ENCODE results near the gene TPBGL. TPM values are rescaled to one million over a fixed set of nuclear protein-coding genes. Genes with fewer than 3 reads are reported as not detected.

TPBGL gene
- total RNA-seq, 4 donors from 2014 or later, result 0.36 to 0.40 TPM; not detected in 2

DNA sequence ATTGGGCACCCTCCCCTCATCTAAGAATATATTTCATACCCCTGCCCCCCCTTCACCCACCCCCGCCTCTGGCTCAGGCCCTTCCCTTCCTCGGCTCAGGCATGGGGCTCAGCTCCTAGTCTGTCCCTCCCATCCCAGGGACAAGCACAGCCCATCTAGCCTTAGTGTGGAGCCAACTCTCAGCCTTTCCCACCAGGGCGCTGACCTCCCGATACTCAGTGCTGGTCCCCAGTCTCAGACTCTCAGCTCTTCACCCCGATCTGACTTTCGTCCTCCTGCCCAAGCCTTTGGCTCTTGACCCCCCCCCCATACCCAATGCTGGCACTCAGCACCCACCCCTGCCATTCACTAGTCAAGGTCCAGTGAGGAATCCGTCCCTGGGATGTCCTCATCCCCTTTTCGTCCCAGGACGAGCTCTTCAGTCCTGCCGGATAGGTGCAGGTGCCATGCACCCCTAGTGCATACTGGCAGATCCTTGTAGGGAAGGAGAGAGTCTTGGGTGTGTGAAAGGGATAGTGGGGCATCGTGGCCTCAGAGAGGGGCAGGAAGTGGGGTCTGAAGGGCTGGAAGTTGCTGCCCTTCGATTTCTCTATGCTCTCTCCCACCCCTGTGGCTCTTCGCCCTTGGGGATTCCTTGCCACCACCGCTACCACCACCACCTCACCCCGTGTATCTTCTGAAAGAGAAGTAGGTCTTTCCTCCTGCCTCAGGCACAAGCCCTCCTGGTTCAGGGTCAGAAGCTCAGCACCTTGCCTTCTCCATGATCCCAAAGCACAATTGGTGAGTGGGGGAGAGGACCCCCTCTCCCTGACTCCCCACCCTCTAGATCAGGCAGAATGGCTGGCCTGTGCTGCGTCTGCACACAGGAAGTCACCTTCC lies 2.4 kb downstream of the TPBGL start:
- H3K27ac ChIP-seq, result no peak overlapping the region
- peaks cover 40% of the 10 kb centered on the region for H3K27me3 ChIP-seq
- H3K4me3 ChIP-seq, result no peak overlapping the region
- peaks cover 23% of the 10 kb centered on the region for H3K4me1 ChIP-seq
- no peaks in the 10 kb centered on the region for H3K9me3 ChIP-seq
- peak; percentile 45 to 59 for DNase-seq (ENCODE audit: low spot score in 2 of 2)
- H3K36me3 ChIP-seq, result no peaks in the 10 kb centered on the region
- no peak for TF ChIP-seq EP300 (IDR thresholded peaks at IDR 0.05)
- TF ChIP-seq, protein P1, sequence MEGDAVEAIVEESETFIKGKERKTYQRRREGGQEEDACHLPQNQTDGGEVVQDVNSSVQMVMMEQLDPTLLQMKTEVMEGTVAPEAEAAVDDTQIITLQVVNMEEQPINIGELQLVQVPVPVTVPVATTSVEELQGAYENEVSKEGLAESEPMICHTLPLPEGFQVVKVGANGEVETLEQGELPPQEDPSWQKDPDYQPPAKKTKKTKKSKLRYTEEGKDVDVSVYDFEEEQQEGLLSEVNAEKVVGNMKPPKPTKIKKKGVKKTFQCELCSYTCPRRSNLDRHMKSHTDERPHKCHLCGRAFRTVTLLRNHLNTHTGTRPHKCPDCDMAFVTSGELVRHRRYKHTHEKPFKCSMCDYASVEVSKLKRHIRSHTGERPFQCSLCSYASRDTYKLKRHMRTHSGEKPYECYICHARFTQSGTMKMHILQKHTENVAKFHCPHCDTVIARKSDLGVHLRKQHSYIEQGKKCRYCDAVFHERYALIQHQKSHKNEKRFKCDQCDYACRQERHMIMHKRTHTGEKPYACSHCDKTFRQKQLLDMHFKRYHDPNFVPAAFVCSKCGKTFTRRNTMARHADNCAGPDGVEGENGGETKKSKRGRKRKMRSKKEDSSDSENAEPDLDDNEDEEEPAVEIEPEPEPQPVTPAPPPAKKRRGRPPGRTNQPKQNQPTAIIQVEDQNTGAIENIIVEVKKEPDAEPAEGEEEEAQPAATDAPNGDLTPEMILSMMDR (IDR thresholded peaks at IDR 0.05), result no peak
- TF ChIP-seq POLR2A (IDR thresholded peaks at IDR 0.05), result no peak
- TF ChIP-seq POLR2AphosphoS5 (IDR thresholded peaks at IDR 0.05), result no peak
- 89% methylated on average over 16 of the region's 16 CpGs for WGBS

DNA sequence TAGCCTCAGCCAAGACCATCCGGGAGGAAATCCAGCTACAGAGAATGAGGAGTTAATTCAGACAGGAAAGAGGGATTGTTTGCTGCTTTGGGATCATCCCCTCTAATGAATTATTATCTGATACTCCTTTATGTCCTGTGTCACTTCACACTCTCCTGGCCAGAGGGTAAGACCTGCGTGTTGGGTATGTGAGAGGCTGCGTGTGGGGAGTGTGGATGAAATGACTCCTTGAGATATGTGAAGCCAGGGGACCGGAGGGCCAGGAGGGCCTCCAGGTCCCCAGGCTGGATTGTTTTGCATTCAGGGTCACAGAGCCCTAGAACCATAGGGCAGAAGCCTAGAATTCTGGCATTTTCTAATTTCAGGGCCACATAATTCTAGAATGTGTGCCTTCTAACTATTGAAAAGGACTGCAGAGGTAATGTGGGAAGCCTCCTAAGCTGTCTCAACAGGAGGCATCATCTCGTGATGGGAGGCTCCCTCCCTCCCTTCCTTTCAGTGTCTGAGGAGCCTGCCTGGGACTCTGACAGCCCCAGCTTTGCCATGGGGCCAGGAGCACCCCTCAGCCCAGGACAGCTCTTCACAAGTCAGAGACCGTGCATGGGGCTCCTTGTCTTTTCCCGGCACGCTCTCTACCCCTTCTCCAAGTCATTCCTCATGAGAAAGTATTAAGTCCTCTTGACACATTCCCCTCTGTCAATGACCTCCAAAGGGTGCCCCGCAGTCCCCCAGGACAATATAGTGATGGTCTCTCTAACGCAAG lies 3.7 kb downstream of the TPBGL start:
- Histone ChIP-seq H3K4me1 (peaks cover 27% of the 10 kb centered on the region), H3K4me3 (no peak overlapping the region), H3K27me3 (peaks cover 40% of the 10 kb centered on the region), H3K27ac (no peak overlapping the region), H3K9me3 (no peaks in the 10 kb centered on the region), H3K36me3 (no peaks in the 10 kb centered on the region)
- peak; percentile 33 to 47 for DNase-seq (ENCODE audit: low spot score in 2 of 2)
- TF ChIP-seq, protein P1 (IDR thresholded peaks at IDR 0.05), result no peak
- TF ChIP-seq POLR2AphosphoS5 (IDR thresholded peaks at IDR 0.05) (no peak), EP300 (IDR thresholded peaks at IDR 0.05) (no peak), POLR2A (IDR thresholded peaks at IDR 0.05) (no peak)
- WGBS, result 83% methylated on average over 10 of the region's 10 CpGs

DNA sequence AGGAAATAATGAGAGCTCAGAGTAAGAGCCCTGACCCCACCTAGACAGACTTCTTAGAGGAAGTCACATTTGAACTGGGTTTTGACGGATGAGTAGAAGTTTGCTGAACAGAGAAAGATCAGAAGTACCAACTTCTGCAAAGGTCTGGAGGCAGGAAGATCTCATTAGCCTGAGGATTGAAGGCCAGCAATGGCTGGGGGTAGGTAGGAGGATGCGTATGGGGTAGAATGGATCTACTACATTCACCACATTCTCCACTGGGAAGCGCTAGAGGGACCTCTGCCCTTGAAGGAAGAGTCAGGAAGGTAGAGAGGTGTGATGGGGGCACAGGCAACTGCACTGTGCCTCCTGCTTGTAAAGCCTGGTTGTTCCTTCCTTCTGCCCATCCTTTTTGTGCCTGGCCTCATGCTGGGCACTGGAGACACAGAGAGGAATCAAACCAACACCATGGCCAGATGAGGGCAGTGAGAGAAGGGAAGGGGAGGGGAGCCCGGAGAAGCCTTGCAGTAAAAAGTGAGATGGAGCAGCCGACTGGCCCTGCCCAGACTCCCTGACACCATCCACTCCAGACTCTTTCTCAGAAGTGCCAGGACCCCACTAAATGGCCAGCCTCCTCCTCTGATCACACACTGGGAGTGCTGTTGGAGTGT lies 4.9 kb downstream of the TPBGL start:
- H3K4me3 ChIP-seq, result no peak overlapping the region
- 75% methylated on average over 5 of the region's 5 CpGs for WGBS
- no peak overlapping the region for H3K27ac ChIP-seq
- H3K9me3 ChIP-seq, result no peaks in the 10 kb centered on the region
- TF ChIP-seq EP300 (IDR thresholded peaks at IDR 0.05) (no peak), POLR2A (IDR thresholded peaks at IDR 0.05) (no peak), POLR2AphosphoS5 (IDR thresholded peaks at IDR 0.05) (no peak)
- TF ChIP-seq, protein P1 (IDR thresholded peaks at IDR 0.05), result no peak
- DNase-seq (ENCODE audit: low spot score in 2 of 2), result peak; percentile 30 to 47
- no peaks in the 10 kb centered on the region for H3K36me3 ChIP-seq
- peaks cover 23% of the 10 kb centered on the region for H3K4me1 ChIP-seq
- H3K27me3 ChIP-seq, result peaks cover 31% of the 10 kb centered on the region

DNA sequence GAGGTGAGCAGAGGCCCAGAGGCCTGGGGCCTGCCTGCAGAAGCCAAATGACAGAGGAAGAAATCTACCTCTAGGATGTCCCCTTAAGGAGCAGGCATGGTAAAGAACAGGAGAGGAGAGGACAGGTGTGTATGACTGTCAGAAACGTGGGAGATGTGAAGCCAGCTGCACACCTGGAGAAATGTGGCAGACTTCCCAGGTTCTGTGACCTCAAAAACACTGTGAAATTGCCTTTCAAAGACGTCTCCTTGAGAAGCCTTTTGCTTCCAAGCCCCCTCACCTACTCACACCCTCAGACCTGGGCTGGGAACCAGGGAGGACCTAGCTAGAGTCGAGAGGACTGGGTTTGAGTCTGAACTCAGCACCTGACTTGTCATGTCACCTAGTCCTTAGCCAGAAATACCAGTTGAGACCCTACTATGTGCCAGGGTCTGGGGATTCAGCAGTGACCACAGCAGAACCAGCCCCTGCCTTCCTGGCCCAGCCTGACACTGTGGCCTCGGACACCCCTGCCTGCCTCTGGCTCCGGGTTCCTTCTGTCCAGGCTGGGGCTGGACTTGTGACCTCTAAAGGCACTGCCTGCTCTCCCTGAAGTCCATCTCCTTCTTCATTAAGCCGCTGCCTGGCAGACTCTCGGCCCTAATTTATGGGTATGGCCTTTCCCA lies 5.6 kb downstream of the TPBGL start:
- peak; percentile 26 to 64 for DNase-seq (ENCODE audit: low spot score in 2 of 2)
- Histone ChIP-seq H3K4me3 (no peak overlapping the region), H3K27ac (no peak overlapping the region), H3K4me1 (peaks cover 17% of the 10 kb centered on the region), H3K9me3 (no peaks in the 10 kb centered on the region), H3K36me3 (no peaks in the 10 kb centered on the region), H3K27me3 (peaks cover 24% of the 10 kb centered on the region)
- TF ChIP-seq, protein P1 (IDR thresholded peaks at IDR 0.05), result no peak
- TF ChIP-seq POLR2AphosphoS5 (IDR thresholded peaks at IDR 0.05) (no peak), EP300 (IDR thresholded peaks at IDR 0.05) (no peak), POLR2A (IDR thresholded peaks at IDR 0.05) (no peak)
- 51% methylated on average over 4 of the region's 7 CpGs for WGBS

Data from suprapubic skin (tissue), 4 donors.